NCI-H345 (cell line): ENCODE measurements around the gene EFCAB9.
A peak's percentile ranks its signal among the peaks of the same experiment; 100 is the strongest.

Source experiments
- DNase-seq: peaks from one replicate; lab custom pipeline; 2025; lab: John Stamatoyannopoulos, UW

Gene EFCAB9

GRCh38 chr5:172166030-172166826 is 27.7 kb upstream of the EFCAB9 start:
- DNase-seq: no peak

- DNase-seq: no peak
These were observed 26.1 kb upstream of the EFCAB9 start for GRCh38 chr5:172167895-172168294.

- DNase-seq: no peak
These were observed 25.7 kb upstream of the EFCAB9 start for GRCh38 chr5:172168311-172168710.

GRCh38 chr5:172169216-172169615 is 24.8 kb upstream of the EFCAB9 start:
- DNase-seq: no peak

GRCh38 chr5:172170251-172170701 is 23.7 kb upstream of the EFCAB9 start:
- DNase-seq: no peak

GRCh38 chr5:172171118-172171517 is 22.9 kb upstream of the EFCAB9 start:
- DNase-seq: no peak

GRCh38 chr5:172172912-172173563 is 20.9 kb upstream of the EFCAB9 start:
- no peak for DNase-seq

GRCh38 chr5:172173564-172174153 is 20.3 kb upstream of the EFCAB9 start:
- no peak for DNase-seq

GRCh38 chr5:172175263-172175719 is 18.7 kb upstream of the EFCAB9 start:
- DNase-seq: no peak

GRCh38 chr5:172177176-172177575 is 16.8 kb upstream of the EFCAB9 start:
- no peak for DNase-seq

- no peak for DNase-seq
These were observed 15.5 kb upstream of the EFCAB9 start for GRCh38 chr5:172178301-172178987.

GRCh38 chr5:172178991-172179989 is 14.7 kb upstream of the EFCAB9 start:
- no peak for DNase-seq

GRCh38 chr5:172180936-172181335 is 13.0 kb upstream of the EFCAB9 start:
- DNase-seq: no peak

- no peak for DNase-seq
These were observed 11.7 kb upstream of the EFCAB9 start for GRCh38 chr5:172182291-172182690.

- DNase-seq: no peak
These were observed 10.1 kb upstream of the EFCAB9 start for GRCh38 chr5:172183881-172184280.

- no peak for DNase-seq
These were observed 8.9 kb upstream of the EFCAB9 start for GRCh38 chr5:172185096-172185461.

- no peak for DNase-seq
These were observed 7.8 kb upstream of the EFCAB9 start for GRCh38 chr5:172186114-172186695.

- DNase-seq: peak; percentile 55
These were observed 6.6 kb upstream of the EFCAB9 start for GRCh38 chr5:172187118-172188032.

- DNase-seq: peak; percentile 93
These were observed 5.7 kb upstream of the EFCAB9 start, which contains the start of gene STK10 for GRCh38 chr5:172188033-172188892. STK10 (minus strand) TSS chr5:172188224; CDS start chr5:172188042, 182 bp downstream.
